ENCODE results near the gene SEPTIN1.

The SEPTIN1 gene

DNA sequence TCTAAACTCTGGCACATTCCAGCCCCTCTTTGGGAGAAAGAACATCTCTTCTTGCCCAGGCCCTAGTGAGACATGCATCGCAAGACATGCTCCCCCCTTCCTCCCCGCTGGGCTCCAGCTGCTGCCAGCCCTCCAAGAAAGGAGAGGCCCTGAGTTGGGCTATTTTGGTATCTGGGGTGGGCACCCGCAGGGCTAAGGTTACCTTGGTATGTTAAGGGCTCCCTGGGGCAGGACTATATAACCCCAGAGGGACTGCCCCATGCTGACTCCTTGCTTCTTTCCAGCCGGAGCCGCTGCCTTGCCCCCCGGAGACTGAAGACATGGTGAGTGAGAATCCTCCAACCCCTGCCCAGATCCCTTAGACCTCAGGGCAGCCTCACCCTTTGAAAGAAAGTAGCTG is 7.8 kb downstream of the SEPTIN1 start, which contains the start of gene MYL11:
TSS of gene MYL11 (plus strand) at position 265 of the 400 bp plus-strand sequence. CDS start at position 321, 56 bp downstream.
- no peak for DNase-seq

DNA sequence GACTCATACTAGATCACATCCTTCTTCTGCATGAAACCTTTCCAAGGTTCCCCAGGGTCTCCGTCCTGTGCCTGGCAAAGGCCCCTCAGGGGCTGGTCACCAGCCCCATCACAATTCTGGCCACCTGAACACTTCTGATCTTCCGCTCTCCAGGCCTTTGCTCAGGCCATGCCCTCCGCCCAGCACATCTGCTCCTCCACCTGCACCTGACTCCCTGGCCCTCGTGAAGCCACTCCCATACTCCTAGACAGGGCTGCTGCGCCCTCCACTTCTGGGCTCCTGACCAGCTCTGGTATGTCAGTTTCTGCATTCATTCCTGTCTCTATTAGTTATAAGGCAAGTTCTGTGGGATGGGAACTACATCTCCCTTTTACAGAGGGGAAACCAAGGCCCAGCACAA is 9.6 kb downstream of the SEPTIN1 start:
- no peak for DNase-seq

DNA sequence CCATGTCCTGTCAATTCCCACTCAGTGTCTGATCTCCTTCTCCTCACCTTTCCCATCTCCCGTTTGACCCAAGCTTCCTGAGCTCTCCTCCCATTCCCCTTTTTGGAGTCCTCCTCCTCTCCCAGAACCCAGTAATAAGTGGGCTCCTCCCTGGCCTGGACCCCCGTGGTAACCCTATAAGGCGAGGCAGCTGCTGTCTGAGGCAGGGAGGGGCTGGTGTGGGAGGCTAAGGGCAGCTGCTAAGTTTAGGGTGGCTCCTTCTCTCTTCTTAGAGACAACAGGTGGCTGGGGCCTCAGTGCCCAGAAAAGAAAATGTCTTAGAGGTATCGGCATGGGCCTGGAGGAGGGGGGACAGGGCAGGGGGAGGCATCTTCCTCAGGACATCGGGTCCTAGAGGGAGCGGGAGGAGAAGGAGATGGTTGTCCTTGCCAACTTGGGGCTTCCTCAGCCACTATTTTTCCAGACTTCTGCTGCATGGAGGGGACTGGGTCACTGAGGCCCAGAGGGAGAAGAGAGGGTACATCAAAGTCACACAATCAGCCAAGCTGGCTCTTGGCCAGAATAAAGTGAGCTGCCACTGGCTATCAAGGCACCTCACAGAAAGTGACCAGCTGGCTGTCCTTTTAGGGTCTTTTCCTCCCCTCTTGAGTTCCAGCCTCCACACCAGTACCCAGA is 10.2 kb downstream of the SEPTIN1 start:
- no peak for DNase-seq

DNA sequence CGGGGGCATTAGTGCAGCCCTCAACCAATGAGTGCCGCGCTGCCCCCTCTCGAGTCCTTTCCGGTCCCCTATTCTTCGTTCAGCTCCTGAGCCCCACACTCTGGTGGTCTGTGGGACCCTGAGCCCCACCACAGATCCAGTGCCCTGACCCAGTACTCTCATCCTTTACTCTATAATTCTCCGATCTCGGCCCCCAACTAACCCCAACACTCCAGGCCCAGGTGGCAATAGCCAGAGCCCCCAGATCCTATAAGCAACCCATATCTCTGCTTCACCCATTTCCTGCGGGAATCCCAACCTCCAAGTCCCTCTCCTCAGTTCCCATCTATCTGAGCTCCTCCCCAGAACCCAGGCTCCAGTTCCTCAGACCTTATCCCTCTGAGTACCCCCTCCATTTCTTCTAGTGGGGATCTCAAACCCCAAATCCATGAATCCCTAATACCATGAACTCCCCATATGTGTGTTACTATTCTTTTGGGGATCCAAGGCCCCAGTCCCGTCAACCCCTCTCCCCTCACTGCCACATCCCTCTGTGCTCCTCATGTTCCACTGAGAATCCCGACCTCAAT is 11.0 kb downstream of the SEPTIN1 start:
- DNase-seq: no peak

DNA sequence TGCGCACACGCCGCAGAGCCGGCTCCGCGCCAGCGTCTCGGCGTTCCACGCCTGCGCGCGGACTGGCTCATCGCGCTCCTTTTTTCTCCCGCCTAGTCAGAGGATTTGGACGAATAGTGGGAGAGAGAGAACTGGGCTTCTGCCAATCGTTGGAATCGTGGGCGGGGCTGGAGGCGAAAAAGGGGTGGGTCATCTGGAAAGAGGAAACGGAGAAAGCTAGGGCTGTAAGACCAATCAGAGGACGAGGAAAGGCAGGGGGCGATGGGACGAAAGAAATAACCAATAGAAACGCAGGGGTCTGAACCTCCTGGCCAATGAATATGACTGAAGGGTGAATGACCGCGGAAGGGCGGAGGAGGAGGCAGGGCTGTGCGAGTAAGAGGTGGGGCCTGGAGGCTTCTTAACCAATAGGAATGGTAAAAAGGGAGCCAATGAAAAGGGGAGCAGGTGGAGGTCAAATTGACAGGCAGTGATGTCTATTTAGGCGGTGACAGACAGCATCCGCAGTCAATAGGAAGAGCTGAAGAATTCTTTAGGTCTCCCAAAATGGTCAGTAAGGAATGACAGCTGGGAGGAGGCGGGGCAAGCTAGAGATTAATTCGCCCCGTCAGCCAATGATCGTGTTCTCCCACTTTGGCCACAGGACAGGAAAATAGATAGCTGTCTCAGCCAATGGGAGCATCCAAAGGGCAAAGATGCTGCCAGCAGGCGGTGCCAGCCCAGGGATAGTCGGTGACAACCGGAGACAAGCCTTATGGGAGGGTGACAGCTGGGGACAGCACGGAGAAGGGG is 11.7 kb downstream of the SEPTIN1 start, which contains the start of gene TBC1D10B:
TSS of gene TBC1D10B (minus strand) at position 39 of the 792 bp plus-strand sequence. CDS start 311 bp downstream, outside the sequence.
- peak; percentile 100 for DNase-seq

DNA sequence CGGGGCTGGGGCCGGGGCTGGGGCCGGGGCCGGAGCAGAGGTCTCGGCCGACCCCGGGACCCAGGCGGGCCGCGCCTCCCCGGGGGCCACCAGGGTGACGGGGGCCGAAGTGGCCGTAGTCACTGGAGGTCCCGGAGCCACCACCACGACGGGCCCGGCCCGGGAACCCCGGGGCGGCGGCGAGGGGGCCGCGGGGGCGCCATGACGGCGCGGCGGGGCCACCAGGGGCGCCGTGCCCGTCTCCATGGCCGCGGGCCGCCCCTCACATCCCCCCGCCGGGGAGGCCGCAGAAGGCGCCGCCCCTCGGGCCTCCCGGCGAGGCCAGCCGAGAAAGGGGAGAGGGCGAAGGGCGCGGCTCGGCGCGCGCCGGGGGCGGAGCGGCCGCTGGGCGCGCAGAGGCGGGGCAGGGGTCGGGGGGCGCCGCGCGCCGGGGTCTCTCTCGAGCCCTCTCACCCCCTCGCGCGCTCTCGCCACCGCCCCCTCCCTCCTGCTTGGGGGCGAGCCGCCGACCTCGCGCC is 12.4 kb downstream of the SEPTIN1 start:
- no peak for DNase-seq

DNA sequence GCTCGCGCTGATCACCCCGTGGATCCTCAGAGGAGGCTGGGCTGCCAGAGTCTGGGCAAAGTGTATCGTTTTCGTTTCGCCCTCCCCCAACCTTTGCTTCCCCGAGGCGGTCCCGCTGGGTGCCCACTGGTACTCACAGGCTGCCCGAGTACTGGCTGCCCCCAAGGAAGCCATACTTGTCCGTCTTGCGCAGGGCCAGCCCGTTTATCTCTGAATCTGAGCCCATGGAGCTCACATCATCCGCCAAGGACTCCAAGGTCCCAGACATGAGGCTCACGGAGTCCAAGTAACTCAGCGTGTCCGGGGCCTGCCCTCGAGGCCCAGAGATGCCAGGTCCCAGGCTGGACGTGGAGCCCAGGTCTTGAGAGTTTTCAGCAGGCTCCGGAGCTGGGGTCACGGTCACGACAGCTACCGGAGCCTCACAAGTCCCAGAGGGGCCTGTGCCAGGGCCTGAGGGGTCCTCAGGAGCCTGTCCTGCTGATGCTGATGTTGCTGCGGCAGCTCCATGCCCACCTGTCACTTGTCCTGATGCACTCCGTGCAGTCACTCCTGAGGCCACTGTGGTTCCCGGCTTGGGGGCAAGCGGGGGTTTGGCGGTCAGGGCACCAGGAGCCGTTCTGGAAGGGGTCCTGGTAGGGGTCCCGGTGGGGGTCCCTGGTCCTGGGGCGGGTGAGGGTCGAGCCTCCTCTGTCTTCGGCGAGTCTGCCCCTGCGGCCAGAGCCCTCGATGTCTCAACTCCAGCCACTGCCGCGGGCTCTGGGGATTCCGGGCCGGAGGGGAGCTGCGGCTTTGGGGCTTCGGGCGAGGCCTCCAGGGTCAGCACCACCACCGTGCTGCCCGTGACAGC is 13.0 kb downstream of the SEPTIN1 start:
- DNase-seq: peak; percentile 34

DNA sequence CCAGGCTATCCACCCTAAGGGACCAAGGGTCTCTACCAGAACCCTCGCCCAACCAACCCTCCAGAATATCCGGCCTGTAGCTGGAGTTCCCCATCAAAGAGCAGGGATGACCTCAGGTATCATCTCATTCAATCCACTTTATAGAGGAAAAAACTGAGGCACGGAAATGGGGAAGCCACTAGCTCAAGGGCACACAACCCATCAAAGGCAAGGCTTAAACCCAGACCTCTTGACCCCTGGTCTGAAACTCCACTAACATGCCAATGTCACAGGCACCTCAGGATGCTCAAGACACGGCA is 13.6 kb downstream of the SEPTIN1 start:
- DNase-seq: peak; percentile 14

DNA sequence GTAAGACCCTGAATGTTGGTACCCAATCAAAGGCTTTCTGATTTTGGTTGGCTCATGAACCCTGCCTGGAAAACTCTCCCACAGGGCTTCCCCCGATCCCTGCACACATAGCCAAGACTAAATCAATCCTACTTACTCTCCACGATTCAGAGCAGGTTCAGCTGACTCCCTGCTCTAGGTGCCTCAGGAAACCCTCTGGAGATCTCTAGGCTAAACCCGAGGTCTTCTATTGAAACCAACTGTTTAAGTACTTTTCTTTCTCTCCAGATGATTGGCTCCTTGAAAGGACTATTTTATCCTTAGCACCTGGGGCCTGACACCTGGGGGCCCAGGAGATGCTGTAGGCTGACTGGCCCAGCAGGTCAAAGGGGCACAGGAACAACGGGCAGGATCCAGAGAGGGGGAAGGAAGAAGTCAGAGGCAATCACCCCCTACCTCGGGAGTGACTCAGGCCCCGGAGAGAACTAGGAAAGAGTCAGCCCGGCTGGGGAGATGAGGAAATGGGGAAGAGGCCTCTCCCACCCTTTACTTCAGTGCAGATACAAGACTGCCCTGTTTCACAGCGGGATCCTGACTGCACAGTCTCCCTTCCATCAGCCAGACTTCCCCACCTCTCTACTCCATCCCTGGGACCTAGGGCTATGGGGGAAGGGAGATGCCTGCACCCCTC is 14.1 kb downstream of the SEPTIN1 start:
- DNase-seq: peak; percentile 83

DNA sequence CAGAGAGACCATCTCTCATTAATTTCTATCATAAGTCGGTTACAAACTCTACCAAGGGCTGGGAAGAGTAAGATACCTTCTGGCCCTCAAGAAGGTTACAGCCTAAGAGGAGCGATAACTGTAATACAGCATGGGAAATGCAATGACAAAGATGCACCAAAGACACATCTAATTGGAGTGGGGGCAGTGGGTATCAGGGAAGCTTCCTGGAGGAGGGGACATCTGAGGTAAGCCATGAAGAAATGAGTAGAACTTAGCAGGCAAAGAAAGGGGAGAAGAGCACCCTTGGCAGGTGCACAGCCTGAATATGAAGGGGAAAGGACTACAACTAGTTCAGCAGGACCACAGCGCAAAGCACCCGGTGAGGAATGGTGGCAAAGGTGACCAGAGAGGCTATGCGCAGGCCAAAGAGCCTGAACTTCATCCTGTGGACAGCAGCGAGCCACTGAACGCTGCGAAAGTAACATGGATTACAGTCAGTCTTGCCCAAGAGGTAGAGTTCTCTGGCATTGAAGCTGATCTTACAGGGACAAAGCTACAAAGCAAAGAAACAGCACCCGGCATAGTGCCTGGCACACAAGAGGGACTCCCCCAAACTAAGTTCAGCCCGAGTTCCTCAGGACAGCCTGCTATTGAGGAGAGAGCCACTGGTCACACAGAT is 14.9 kb downstream of the SEPTIN1 start:
- DNase-seq: no peak

DNA sequence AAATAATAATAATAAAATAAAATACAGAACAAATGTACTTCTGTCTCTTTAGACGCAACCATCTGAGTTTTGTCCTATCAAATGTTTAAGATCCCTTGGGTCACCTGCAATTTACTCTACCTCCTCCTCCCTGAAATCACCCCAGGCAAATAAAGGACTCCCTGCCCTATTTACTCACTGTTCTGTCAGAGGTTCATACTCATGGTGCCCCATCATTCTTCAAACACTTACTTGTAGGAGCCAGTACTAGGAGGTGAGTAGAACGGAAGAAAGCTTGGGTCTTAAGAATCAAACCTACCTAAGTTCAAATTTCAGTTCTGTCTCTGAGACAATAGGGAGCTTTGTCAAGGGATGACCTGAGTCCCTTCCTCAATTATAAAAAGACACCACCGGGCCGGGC is 15.8 kb downstream of the SEPTIN1 start:
- DNase-seq: no peak

DNA sequence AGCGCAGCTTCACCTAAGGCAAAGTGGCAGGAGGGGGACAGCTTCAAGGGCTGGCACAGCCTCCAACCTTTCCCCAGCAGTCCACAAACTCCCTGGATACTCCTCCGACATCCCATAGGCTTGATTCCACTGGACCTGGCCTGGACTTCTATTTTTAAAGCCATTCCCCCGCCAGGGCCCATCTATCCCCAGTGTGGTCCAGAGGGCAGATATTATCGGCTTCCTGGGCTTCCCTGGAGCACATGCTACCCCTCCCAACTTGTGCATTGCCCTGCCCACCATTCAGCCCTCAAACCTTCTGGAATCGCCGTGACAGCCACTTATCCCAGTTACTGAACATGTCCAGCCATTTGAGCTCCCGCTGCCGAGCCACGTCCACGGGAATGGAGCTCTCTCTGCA is 17.2 kb downstream of the SEPTIN1 start:
- DNase-seq: no peak

DNA sequence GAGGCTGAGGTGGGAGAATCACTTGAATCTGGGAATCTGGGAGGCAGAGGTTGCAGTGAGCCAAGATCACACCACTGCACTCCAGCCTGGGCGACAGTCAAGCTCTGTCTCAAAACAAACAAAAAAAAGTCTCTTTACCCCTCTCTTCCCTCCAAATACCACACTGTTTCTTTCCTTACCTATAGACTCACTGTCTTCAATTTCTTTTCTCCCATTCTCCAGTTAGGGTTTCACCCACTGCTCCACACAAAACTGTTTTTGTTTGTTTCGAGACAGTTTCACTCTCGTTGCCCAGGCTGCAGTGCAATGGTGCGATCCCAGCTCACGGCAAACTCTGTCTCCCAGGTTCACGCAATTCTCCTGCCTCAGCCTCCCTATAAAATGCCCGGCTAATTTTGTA is 21.2 kb downstream of the SEPTIN1 start:
- DNase-seq: no peak

DNA sequence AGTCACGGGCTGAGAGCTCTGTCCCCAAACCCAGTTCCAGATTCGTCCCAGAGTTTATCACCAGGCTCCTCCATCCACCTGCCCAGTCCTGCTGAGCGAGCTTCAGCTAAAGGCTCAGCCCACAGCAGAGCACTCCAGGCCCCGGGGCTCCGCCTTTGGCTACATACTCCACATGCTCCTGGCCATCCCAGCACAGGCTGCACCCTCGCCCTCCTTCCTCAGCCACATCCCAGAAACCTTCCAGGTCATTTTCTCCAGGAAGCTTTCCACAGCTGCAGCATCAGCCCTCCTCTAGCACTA is 22.5 kb downstream of the SEPTIN1 start:
- no peak for DNase-seq

DNA sequence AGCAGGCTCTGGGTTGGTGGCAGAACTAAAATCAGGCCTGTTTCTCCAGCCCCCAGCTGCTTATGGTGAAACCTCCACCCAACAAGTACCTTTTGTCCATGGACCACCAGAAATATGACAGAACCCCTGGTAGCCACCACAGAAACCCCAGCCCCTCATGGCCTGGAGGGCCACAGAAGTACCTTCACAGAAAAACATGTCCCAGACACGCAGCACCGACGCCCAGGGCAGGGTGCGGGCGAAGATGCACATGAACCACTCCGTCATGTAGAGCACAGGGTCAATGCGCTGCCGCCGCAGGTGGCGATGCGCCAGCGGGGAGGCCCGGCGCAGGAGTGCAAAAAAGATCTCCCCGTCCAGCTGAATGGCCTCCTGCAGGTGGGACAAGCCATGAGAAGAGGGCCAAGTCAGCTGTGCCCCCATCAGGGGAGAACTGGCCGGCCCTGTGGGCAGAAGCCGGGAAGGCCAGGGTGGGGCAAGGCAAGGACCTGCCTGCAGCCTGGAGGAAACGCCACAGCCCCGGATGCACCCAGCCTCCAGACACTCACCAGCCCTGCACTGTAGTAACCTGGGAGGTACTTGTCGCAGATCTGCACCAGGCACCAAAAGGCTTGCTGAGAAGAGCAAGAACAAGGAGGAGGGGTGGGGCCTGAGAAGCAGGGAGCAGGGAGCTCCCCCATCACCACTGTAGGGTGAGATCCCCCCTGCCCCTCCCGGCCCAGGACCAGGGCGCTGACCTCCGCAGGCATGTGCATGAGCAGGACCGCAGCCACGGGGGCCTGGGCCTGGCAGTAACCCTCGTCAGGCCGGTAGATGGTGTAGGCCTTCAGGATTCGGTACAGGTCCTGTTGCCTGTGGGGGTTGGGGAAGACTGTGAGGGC is 23.1 kb downstream of the SEPTIN1 start:
- no peak for DNase-seq

DNA sequence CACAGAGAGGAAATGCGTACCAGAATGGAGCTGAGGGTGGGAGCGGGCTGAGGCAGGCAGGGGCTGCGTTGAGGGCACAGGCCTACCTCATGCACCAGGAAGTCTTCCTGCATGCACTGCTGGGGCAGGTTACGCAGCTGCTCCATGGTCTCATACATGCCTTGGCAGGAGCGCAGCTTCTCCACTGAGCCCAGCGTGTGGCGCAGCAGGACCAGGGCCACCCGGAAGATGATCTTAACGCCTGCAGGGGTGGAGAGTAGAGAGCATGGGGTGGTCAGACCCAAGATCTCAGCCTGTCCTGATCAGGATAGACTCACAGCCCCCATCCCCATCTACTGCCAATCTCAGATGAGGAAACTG is 23.8 kb downstream of the SEPTIN1 start:
- DNase-seq: no peak

DNA sequence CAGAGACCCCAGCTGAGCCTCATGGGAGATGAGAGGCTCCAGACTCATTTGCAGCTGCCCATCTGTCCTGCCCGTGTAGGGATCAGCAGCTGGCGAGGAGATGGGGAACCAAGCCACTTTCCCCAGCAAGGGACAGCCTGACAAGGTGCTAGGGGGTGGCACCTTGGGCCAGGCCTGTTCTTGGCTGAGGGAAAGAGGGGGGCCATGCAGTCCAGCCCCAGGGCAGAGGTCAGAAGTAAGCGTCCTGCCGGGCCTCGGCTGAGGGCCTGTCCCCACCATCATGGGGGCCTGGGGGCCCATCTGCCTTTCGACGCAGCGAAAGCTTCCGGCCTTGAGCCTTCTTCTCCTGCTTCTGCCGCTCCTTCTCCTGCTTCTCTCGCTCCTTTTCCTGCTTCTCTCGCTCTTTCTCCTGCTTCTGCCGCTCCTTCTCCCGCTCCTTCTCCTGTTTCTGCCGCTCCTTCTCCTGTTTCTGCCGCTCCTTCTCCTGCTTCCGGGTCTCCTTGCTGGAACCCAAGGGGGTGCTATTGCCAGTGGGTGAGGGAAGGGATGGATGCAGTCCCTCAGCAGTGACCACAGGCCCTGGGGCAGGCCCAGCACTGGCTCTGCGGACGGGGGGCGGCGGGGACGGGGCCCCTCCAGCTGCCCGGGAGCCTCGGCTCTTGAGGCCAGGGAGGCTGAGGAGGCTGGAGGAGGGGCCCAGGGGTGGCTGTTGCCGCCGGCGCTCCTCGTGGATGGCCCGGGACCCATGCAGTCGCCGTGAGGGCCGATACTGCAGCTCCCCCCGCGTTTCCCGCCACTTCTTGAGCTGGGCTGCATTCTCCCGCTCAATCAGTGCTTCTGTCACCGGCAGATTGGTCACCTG is 24.4 kb downstream of the SEPTIN1 start:
- DNase-seq: no peak

DNA sequence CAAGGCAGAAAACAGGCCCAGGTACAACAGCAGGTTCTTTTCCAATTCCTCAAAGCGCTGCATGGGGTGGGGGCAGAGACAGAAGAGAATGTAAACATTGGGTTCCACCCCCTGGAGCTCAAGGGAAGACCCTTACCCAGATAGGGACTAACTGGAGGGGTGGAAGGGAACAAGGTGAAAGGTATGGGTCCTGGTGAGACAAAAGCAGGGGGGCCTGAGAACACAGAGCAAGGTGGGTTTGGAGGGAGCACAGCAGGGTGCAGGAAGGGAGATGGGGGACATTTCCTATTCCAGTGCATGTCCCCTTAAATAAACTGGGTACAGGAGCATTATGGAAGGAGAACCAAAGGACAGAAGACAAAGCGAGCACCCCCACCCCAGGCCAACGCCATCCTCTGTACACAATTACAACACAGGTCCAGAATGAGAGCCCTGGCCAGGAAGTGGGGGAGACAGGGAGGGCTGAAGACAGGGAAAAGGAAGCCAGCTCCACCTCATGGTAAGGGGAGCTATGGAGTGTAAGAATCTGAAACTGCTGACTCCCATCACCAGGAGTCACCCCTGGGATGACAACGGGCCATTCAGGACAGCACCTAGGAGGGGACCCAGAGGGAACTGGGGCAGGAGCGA is 25.2 kb downstream of the SEPTIN1 start:
- no peak for DNase-seq

DNA sequence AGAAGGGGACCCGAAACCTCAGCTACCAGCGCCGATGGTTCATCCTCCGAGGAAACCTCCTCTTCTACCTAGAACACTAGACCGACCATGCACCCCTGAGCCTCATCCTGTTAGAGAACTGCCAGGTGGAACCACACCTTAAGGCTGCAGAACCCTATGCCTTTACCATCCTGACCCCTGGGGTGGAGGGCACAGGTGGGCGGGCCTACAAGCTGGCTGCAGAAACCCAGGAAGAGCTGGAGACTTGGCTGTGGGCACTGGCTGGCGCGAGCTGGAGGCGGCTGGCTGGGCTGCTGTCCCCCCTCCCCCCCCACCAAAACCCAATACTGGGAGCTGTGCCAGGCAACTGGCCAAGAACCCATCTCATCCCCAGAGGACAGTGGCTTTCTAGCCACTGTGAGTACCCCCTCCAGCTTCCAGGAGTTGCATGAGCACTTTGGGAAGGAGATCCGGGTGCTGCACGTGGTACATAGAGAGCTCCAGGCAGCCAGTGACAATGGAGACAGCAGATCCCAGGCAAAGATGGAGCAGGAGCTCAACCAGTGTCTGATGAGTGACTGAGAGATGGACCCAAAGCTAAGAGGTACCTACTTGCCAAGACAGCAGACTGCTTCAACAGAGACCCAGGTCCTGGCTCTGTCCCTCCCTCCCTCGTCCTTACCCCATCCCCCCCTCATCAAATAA is 25.8 kb downstream of the SEPTIN1 start:
- DNase-seq: no peak

Measured in inflammatory macrophage treated with lipopolysaccharide for 4 hours (primary cell).